ENCODE results near the gene SLC35F2. TPM values are rescaled to one million over a fixed set of nuclear protein-coding genes. Genes with fewer than 3 reads are reported as not detected.
A peak's percentile ranks its signal among the peaks of the same experiment; 100 is the strongest.

The SLC35F2 gene
- polyA plus RNA-seq, 1 experiment: 9.9 TPM

DNA sequence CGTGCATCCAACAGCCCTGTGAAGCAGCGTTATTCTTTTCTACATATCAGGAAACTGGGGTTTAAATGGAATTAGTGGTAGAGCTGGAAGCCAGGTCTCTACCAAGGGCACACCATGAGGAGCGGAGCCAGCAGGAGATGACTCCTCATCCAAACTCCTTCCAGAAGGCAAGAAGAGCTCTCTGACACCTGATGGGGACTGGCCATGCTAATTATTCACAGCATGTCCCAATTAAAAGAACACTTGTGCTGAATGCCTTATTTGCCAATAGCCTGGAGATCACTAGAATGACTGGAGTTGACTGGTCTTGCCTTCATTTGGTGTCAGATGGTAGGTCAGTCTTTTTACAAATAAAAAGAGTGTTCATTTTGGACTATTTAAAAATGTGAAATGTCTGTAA, 113.9 kb downstream of the SLC35F2 start:
- POLR2A ChIA-PET: no interaction called here
- Histone ChIP-seq H3K27me3 (ENCODE audit: control insufficient read depth, insufficient read depth, low read length) (no peaks in the 10 kb centered on the region), H3K9me3 (ENCODE audit: control insufficient read depth, insufficient read depth, low read length) (no peaks in the 10 kb centered on the region), H3K4me3 (ENCODE audit: low read depth, low read length) (no peak overlapping the region), H3K27ac (ENCODE audit: low read depth, low read length) (no peak overlapping the region)
- TF ChIP-seq, protein P1, sequence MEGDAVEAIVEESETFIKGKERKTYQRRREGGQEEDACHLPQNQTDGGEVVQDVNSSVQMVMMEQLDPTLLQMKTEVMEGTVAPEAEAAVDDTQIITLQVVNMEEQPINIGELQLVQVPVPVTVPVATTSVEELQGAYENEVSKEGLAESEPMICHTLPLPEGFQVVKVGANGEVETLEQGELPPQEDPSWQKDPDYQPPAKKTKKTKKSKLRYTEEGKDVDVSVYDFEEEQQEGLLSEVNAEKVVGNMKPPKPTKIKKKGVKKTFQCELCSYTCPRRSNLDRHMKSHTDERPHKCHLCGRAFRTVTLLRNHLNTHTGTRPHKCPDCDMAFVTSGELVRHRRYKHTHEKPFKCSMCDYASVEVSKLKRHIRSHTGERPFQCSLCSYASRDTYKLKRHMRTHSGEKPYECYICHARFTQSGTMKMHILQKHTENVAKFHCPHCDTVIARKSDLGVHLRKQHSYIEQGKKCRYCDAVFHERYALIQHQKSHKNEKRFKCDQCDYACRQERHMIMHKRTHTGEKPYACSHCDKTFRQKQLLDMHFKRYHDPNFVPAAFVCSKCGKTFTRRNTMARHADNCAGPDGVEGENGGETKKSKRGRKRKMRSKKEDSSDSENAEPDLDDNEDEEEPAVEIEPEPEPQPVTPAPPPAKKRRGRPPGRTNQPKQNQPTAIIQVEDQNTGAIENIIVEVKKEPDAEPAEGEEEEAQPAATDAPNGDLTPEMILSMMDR (IDR thresholded peaks at IDR 0.05; ENCODE audit: low read depth, low read length): no peak
- CTCF ChIA-PET: interaction anchor here (1.3 kb wide), 1 partner anchor 26 kb away, joined by 4 read pairs; no protein-coding TSS in a partner anchor
- DNase-seq (ENCODE audit: low read depth, low spot score): no peak

DNA sequence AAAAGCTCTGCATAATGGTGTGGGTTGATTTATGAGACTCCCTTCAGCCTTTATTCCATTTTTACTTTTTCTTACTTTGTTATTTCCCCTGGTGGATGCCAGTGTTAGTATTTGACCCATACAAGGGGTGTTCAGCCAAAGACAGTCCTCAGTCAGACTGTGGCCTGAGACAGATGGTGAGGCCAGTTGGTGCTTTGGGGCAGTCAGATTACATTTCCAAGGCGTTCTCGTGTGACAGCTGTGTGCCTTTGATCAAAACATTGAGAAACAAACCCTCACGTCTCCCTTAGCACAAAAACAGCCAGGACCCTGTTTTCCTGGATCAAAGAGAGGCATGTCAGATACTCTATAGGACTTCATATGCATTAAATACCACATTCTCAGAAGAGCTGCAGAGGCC, 115.4 kb downstream of the SLC35F2 start:
- Histone ChIP-seq H3K9me3 (ENCODE audit: control insufficient read depth, insufficient read depth, low read length) (no peaks in the 10 kb centered on the region), H3K27me3 (ENCODE audit: control insufficient read depth, insufficient read depth, low read length) (peaks cover 3% of the 10 kb centered on the region), H3K4me3 (ENCODE audit: low read depth, low read length) (no peak overlapping the region), H3K27ac (ENCODE audit: low read depth, low read length) (no peak overlapping the region)
- ChIA-PET CTCF (interaction anchor here (0.8 to 1.2 kb wide), 2 partner anchors 28 to 191 kb away, joined by 3 to 8 read pairs; no protein-coding TSS in a partner anchor), POLR2A (no interaction called here)
- DNase-seq (ENCODE audit: low read depth, low spot score): no peak
- TF ChIP-seq, protein P1 (IDR thresholded peaks at IDR 0.05; ENCODE audit: low read depth, low read length): no peak

DNA sequence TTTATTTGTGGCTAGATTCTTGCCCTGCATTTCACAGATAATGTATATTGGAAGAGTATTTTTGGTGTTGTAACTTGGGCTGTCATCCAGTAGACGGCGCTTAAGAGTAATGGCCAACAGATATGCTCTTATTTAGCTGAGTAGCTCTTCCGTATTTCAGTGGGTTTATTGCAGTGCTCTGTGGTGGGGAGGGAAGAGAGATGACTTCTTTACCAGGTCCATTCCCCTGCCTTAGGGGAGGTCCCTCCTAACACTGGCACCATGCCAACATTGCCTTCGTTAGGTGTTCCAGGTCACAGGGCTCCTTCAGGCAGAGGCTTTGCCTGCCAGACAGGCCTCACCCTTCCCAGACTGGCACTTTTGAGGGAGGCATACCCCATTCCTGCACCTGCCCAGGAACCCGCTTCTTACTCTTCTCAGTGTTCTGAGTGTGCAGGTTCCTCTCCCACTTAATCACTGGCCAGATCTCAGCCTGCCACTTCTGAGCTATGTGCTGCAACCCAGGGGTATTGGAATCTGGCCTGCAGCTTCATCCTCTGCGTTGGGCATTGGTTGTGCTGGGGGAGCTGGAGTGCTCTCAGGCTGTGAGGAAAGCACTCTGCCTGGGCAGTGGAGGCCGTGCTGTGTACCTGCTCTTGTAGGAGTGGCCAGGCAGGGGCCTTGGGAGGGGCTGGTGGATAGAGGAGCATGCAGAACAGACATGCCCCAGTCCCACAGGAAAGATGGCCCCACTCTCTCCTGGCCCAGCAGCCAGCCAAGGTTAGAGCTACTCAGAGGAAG, 117.4 kb downstream of the SLC35F2 start:
- H3K9me3 ChIP-seq (ENCODE audit: control insufficient read depth, insufficient read depth, low read length): no peaks in the 10 kb centered on the region
- DNase-seq (ENCODE audit: low read depth, low spot score): peak; percentile 13
- CTCF ChIA-PET: interaction anchor here (0.7 to 2.9 kb wide), 17 partner anchors 8 to 198 kb away, joined by 3 to 17 read pairs (median 5); no protein-coding TSS in a partner anchor
- no peak overlapping the region for H3K27ac ChIP-seq (ENCODE audit: low read depth, low read length)
- TF ChIP-seq, protein P1 (IDR thresholded peaks at IDR 0.05; ENCODE audit: low read depth, low read length): peak; percentile 80
- POLR2A ChIA-PET: no interaction called here
- H3K4me3 ChIP-seq (ENCODE audit: low read depth, low read length): no peak overlapping the region
- peaks cover 6% of the 10 kb centered on the region for H3K27me3 ChIP-seq (ENCODE audit: control insufficient read depth, insufficient read depth, low read length)

Other genes with a start within 250 kb of the SLC35F2 start
- gene SLN, start 146.7 kb downstream of the SLC35F2 start, polyA plus RNA-seq (2011; rRNA removed): not detected in 2 replicates
- gene RAB39A, start 69.7 kb upstream of the SLC35F2 start, polyA plus RNA-seq (2011; rRNA removed): not detected in 2 replicates
- gene CUL5, start 150.1 kb upstream of the SLC35F2 start, polyA plus RNA-seq (2011; rRNA removed): 17.1 and 26.0 TPM in 2 replicates